Endothelial cell of umbilical vein (primary cell): Measurements from ENCODE around the gene TMEM164. TPM values are rescaled to one million over a fixed set of nuclear protein-coding genes. Genes with fewer than 3 reads are reported as not detected.
"Not testable (repeated sequence)": the region's sequence is repeated elsewhere in the genome, so short reads cannot be mapped to it uniquely, and the experiment has no call there.

Source experiments
- BruUV-seq: library from RNA; stranded (reverse); fragments of 400-500 nt; replicated peaks from 2 replicates; lab custom pipeline; 2021; lab: Mats Ljungman, UMichigan
- CTCF ChIA-PET: fragments of 300-600, 350-600 bp; sonication (Branson Sonifier 250); formaldehyde crosslinking; loops from one replicate; lab custom pipeline; 2021; ENCODE audit warnings: antibody characterized with exemption, inconsistent platforms; lab: Charles Lee
- POLR2A ChIA-PET: fragments of 300-600, 350-600 bp; sonication (Branson Sonifier 250); formaldehyde crosslinking; loops from one replicate; lab custom pipeline; 2021; ENCODE audit warnings: antibody characterized with exemption, inconsistent platforms; lab: Charles Lee
- DNase-seq: peaks from one replicate; pipeline ENCODE4 v3.0.0-alpha.2; 2011; ENCODE audit warnings: low read depth, low spot score
- FAIRE-seq: peaks from 2 replicates; lab custom pipeline; 2011; peaks lifted over from hg19 to GRCh38; lab: Jason Lieb, UNC
- H2AFZ ChIP-seq: 2 replicates; pipeline ENCODE4 v1.6.0; 2012; ENCODE audit warnings: low read depth, low read length, control low read depth, inconsistent platforms
- H3K27ac ChIP-seq: 2 replicates; pipeline ENCODE4 v1.5.1; 2011; ENCODE audit warnings: low read depth, mild to moderate bottlenecking, control low read depth, low read length, moderate library complexity; ENCODE audit not compliant: insufficient read depth
- H3K27me3 ChIP-seq, 2 experiments: 2 replicates each; pipeline versions ENCODE4 v1.6.0 to v1.6.1; 2011; ENCODE audit warnings: low read length in 2 of 2, mixed read lengths in 1 of 2; ENCODE audit not compliant: control insufficient read depth in 2 of 2, insufficient read depth in 2 of 2
- H3K36me3 ChIP-seq, 2 experiments: 2 replicates in 1 of 2; 3 replicates in 1 of 2; pipeline ENCODE4 v1.5.1; 2011; ENCODE audit warnings: low read length in 2 of 2, mild to moderate bottlenecking in 1 of 2, moderate library complexity in 1 of 2; ENCODE audit not compliant: control insufficient read depth in 2 of 2, insufficient read depth in 2 of 2; ENCODE audit errors: extremely low read depth in 1 of 2
- H3K4me1 ChIP-seq: 3 replicates; pipeline ENCODE4 v1.5.1; 2011; ENCODE audit warnings: mild to moderate bottlenecking, low read length; ENCODE audit not compliant: control insufficient read depth, insufficient read depth; ENCODE audit errors: extremely low read depth
- H3K4me2 ChIP-seq: 2 replicates; pipeline ENCODE4 v1.6.1; 2011; ENCODE audit warnings: low read length, control low read depth, mixed read lengths; ENCODE audit not compliant: insufficient read depth
- H3K4me3 ChIP-seq, 3 experiments: fragments of 200-600 bp in 1 of 3; sonication (generic), shearing (Covaris generic) in 1 of 3; replicated peaks in 1 of 3; 2 replicates each; pipeline ENCODE4 v1.5.1; 2011 to 2016; ENCODE audit warnings: control low read depth in 3 of 3, low read length in 3 of 3, mild to moderate bottlenecking in 2 of 3, inconsistent platforms in 1 of 3, low read depth in 1 of 3, moderate library complexity in 1 of 3; ENCODE audit not compliant: insufficient read depth in 1 of 3
- H3K79me2 ChIP-seq: 2 replicates; pipeline ENCODE4 v1.6.0; 2012; ENCODE audit warnings: low read length, inconsistent platforms; ENCODE audit not compliant: control insufficient read depth, insufficient read depth
- H3K9ac ChIP-seq: replicated peaks from 2 replicates; pipeline ENCODE3; 2011; ENCODE audit warnings: low read length, control low read depth; ENCODE audit not compliant: insufficient read depth; ENCODE audit errors: extremely low read depth
- H3K9me1 ChIP-seq: replicated peaks from 3 replicates; pipeline ENCODE4 v1.6.0; 2011; ENCODE audit warnings: mild to moderate bottlenecking, low read length; ENCODE audit not compliant: control insufficient read depth, insufficient read depth; ENCODE audit errors: extremely low read depth
- H3K9me3 ChIP-seq: replicated peaks from 2 replicates; pipeline ENCODE4 v1.5.1; 2012; ENCODE audit warnings: low read length, inconsistent platforms; ENCODE audit not compliant: control insufficient read depth, insufficient read depth
- H4K20me1 ChIP-seq: replicated peaks from 2 replicates; pipeline ENCODE3; 2011; ENCODE audit warnings: mild to moderate bottlenecking, low read length; ENCODE audit not compliant: control insufficient read depth, insufficient read depth; ENCODE audit errors: extremely low read depth
- CTCF ChIP-seq, 2 donors: IDR thresholded peaks; 1 replicate in 1 of 2; 2 replicates in 1 of 2; pipeline ENCODE4 v1.5.1; 2011; ENCODE audit warnings: low read length in 2 of 2, mild to moderate bottlenecking in 2 of 2, moderate library complexity in 2 of 2, control low read depth in 1 of 2, inconsistent platforms in 1 of 2, low read depth in 1 of 2; ENCODE audit not compliant: insufficient read depth in 1 of 2; ENCODE audit errors: extremely low read depth in 1 of 2
- EZH2 ChIP-seq: IDR thresholded peaks from 2 replicates; pipeline ENCODE4 v1.6.1; 2012; ENCODE audit warnings: borderline replicate concordance, low read depth, mild to moderate bottlenecking, moderate library complexity, low read length, inconsistent platforms; ENCODE audit not compliant: severe bottlenecking
- FOS ChIP-seq: IDR thresholded peaks from 2 replicates; pipeline ENCODE4 v1.6.1; 2011; ENCODE audit warnings: mild to moderate bottlenecking, low read length, moderate library complexity, borderline replicate concordance; ENCODE audit not compliant: insufficient read depth
- GATA2 ChIP-seq: IDR thresholded peaks from 2 replicates; pipeline ENCODE4 v1.7.0; 2011; ENCODE audit warnings: low read depth, mild to moderate bottlenecking, moderate library complexity, mixed read lengths, low read length; ENCODE audit not compliant: insufficient read length, insufficient read depth
- JUN ChIP-seq: IDR thresholded peaks from 2 replicates; pipeline ENCODE4 v1.6.1; 2011; ENCODE audit warnings: borderline replicate concordance, low read depth; ENCODE audit not compliant: insufficient read length, insufficient read depth
- MAX ChIP-seq: IDR thresholded peaks from 2 replicates; pipeline ENCODE4 v1.6.1; 2011; ENCODE audit not compliant: insufficient read depth, insufficient read length
- MYC ChIP-seq: IDR thresholded peaks from one replicate; pipeline ENCODE4 v1.6.1; 2011; ENCODE audit warnings: mild to moderate bottlenecking, low read depth, low read length
- POLR2A ChIP-seq: IDR thresholded peaks from 2 replicates; pipeline ENCODE4 v1.6.1; 2012; ENCODE audit warnings: low read depth, mild to moderate bottlenecking, control low read depth, low read length
- POLR2AphosphoS5 ChIP-seq: IDR thresholded peaks from 2 replicates; pipeline ENCODE4 v1.6.1; 2012; ENCODE audit warnings: low read depth, mild to moderate bottlenecking, control low read depth, low read length, moderate library complexity; ENCODE audit not compliant: insufficient read depth
- dilution Hi-C: fragments of 300-500 bp; cut with MboI; formaldehyde crosslinking; loops from one replicate; pipeline ENCODE4 v1.15.0; 2019; ENCODE audit warnings: low sequenced_read_pairs; ENCODE audit not compliant: extremely low pct_ligation_motif_present
- intact Hi-C: fragments of 100-400 bp; cut with micrococcal nuclease; formaldehyde crosslinking; loops from one replicate; pipeline ENCODE4 v1.10.0; 2022
- polyA plus RNA-seq, 4 experiments: library from polyadenylated mRNA; depleted of rRNA in 3 of 4; stranded (reverse) in 3 of 4; unstranded in 1 of 4; fragments of >200 nt; gene quantifications; 2 replicates each; pipeline versions ENCODE4 v1.2.1 to v1.2.3, GENCODE V29; 2011 to 2012; ENCODE audit warnings: missing spikeins in 1 of 4
- total RNA-seq: library from RNA; stranded (reverse); gene quantifications from 2 replicates; pipeline ENCODE4 v1.2.3, GENCODE V29; 2021

Gene TMEM164
- total and polyA plus RNA-seq, 2 donors (not counting 3 experiments of a cell fraction or from before 2014, with no cell fraction given) = 12.8 to 22.2 TPM

- no TSS peak for BruUV-seq
- Histone ChIP-seq H3K4me2 (no peak overlapping the region), H3K79me2 (no peaks in the 10 kb centered on the region), H4K20me1 (no peaks in the 10 kb centered on the region), H3K36me3 (no peaks in the 10 kb centered on the region), H3K4me3 (no peak overlapping the region), H3K27ac (no peak overlapping the region), H3K4me1 (no peaks in the 10 kb centered on the region), H3K9me3 (no peaks in the 10 kb centered on the region), H2AFZ (no peak overlapping the region), H3K9ac (no peak overlapping the region), H3K9me1 (no peaks in the 10 kb centered on the region), H3K27me3 (no peaks in the 10 kb centered on the region)
- no peak for TF ChIP-seq CTCF (IDR thresholded peaks at IDR 0.05; ENCODE audit: extremely low read depth in 1 of 2, insufficient read depth in 1 of 2, low read depth in 1 of 2, low read length in 2 of 2)
- no peak for TF ChIP-seq POLR2AphosphoS5
- TF ChIP-seq EZH2 = no peak
- no peak for TF ChIP-seq GATA2
- no peak for TF ChIP-seq MYC
- no peak for TF ChIP-seq FOS
- TF ChIP-seq POLR2A = no peak
- no peak for TF ChIP-seq JUN
- TF ChIP-seq MAX = no peak
- no peak for DNase-seq
- intact Hi-C loops (no loop called here), dilution Hi-C loops (no loop called here)
- no peak for FAIRE-seq
- ChIA-PET POLR2A (no interaction called here), CTCF (no interaction called here)
Observed at GRCh38 chrX:109967156-109967555, 35.8 kb upstream of the TMEM164 start.

GRCh38 chrX:109970841-109971240 lies 32.1 kb upstream of the TMEM164 start:
- H3K36me3 ChIP-seq, H4K20me1 ChIP-seq, DNase-seq, FAIRE-seq, H3K27me3 ChIP-seq, BruUV-seq, CTCF ChIA-PET, H3K79me2 ChIP-seq, H3K9me1 ChIP-seq, POLR2A ChIA-PET, H3K9me3 ChIP-seq, H3K9ac ChIP-seq, dilution Hi-C loops, H2AFZ ChIP-seq, H3K27ac ChIP-seq, H3K4me2 ChIP-seq, intact Hi-C loops, H3K4me3 ChIP-seq, H3K4me1 ChIP-seq: not testable (repeated sequence)
